ENCODE measurements around the gene ZFYVE27. TPM values are rescaled to one million over a fixed set of nuclear protein-coding genes. Genes with fewer than 3 reads are reported as not detected.

ZFYVE27 gene
- total and polyA plus RNA-seq, 9 donors = 14.4 to 30.1 (median 25.6) TPM

DNA sequence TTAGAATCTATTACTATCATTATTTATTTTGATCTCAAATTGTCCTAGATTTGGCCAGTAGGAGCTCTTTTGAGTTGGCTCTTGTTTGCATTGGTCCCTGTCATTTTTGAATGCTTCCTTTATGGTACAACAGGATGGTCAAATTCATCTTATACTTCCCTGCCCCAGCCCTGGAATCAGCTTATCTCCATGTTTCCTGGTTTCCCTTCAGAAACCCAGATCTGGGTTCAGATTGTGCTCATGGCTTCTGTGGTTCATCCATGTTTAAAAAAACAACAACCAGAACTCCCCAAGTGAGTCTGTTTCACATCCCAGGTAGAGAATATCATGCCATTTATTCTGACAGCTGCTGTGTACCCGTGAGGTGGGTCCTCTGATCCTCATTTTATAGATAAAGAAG, 10.6 kb downstream of the ZFYVE27 start:
- peaks cover 2% of the 10 kb centered on the region for H3K4me1 ChIP-seq (ENCODE audit: insufficient read depth)
- 80 to 95% (median 94%) methylated on average over 1 of the region's 1 CpG for WGBS, 3 donors
- intact Hi-C loops (cut with DNase I) = no loop called here

DNA sequence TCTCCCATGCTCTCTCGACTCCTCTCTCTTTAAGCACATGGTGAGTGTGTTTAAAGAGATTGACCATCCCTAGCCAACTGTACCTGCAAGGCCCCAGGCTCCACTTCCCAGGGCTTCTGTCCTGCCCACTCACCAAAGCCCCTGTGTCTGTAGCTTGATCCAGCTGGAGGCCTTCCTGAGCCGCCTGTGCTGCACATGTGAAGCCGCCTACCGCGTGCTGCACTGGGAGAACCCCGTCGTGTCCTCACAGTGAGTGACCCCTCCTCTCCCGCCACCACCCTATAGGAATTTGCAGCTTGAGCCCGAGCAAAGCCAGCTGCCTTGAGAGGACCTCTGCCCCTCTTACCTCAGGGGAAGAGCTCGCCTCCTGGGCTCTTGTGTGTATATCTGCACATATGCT, 11.2 kb downstream of the ZFYVE27 start:
- H3K4me1 ChIP-seq (ENCODE audit: insufficient read depth) = peaks cover 2% of the 10 kb centered on the region
- DNase-seq = no peak
- no peak overlapping the region for H3K27ac ChIP-seq
- no peaks in the 10 kb centered on the region for H3K9me3 ChIP-seq
- H3K4me3 ChIP-seq = no peak overlapping the region
- H3K36me3 ChIP-seq = no peaks in the 10 kb centered on the region
- intact Hi-C loops (cut with DNase I) = no loop called here
- TF ChIP-seq EP300 (IDR thresholded peaks at IDR 0.05) = no peak
- TF ChIP-seq POLR2A (IDR thresholded peaks at IDR 0.05) = no peak
- TF ChIP-seq, protein P1, sequence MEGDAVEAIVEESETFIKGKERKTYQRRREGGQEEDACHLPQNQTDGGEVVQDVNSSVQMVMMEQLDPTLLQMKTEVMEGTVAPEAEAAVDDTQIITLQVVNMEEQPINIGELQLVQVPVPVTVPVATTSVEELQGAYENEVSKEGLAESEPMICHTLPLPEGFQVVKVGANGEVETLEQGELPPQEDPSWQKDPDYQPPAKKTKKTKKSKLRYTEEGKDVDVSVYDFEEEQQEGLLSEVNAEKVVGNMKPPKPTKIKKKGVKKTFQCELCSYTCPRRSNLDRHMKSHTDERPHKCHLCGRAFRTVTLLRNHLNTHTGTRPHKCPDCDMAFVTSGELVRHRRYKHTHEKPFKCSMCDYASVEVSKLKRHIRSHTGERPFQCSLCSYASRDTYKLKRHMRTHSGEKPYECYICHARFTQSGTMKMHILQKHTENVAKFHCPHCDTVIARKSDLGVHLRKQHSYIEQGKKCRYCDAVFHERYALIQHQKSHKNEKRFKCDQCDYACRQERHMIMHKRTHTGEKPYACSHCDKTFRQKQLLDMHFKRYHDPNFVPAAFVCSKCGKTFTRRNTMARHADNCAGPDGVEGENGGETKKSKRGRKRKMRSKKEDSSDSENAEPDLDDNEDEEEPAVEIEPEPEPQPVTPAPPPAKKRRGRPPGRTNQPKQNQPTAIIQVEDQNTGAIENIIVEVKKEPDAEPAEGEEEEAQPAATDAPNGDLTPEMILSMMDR (IDR thresholded peaks at IDR 0.05) = no peak
- H3K27me3 ChIP-seq = no peaks in the 10 kb centered on the region
- WGBS, 3 donors = 81 to 83% (median 83%) methylated on average over 10 of the region's 10 CpGs

More for the DNA sequence above, 10.6 kb downstream of the ZFYVE27 start:
- TF ChIP-seq POLR2A (IDR thresholded peaks at IDR 0.05) = no peak
- TF ChIP-seq EP300 (IDR thresholded peaks at IDR 0.05) = no peak
- TF ChIP-seq, protein P1 (IDR thresholded peaks at IDR 0.05) = no peak
- Histone ChIP-seq H3K4me3 (no peak overlapping the region), H3K27me3 (no peaks in the 10 kb centered on the region), H3K9me3 (no peaks in the 10 kb centered on the region), H3K36me3 (no peaks in the 10 kb centered on the region), H3K27ac (no peak overlapping the region)
- no peak for DNase-seq

DNA sequence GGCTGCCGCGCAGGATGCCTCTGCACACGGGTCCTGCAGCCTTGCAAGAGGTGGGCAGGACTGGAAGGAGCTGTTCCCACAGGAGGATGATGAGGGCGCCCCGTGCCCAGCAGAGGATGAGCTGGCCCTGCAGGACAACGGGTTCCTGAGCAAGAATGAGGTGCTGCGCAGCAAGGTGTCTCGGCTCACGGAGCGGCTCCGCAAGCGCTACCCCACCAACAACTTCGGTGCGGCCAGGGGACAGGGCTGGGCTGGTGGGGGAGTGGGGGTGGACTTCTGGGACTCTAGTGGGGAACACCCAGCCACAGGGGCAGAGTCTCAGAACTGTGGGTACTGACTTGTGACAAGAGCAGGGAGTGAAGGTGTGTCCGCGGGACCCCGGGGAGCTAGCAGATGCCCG, 16.0 kb downstream of the ZFYVE27 start:
- no peak for DNase-seq
- Histone ChIP-seq H3K27ac (no peak overlapping the region), H3K4me1 (ENCODE audit: insufficient read depth) (no peaks in the 10 kb centered on the region), H3K36me3 (no peaks in the 10 kb centered on the region), H3K4me3 (no peak overlapping the region), H3K27me3 (no peaks in the 10 kb centered on the region), H3K9me3 (no peaks in the 10 kb centered on the region)
- intact Hi-C loops (cut with DNase I) = no loop called here
- TF ChIP-seq POLR2A (IDR thresholded peaks at IDR 0.05) (no peak), EP300 (IDR thresholded peaks at IDR 0.05) (no peak)
- TF ChIP-seq, protein P1 (IDR thresholded peaks at IDR 0.05) = no peak
- whole genome bisulfite sequencing, 3 donors = 92 to 94% (median 93%) methylated on average over 18 of the region's 18 CpGs

DNA sequence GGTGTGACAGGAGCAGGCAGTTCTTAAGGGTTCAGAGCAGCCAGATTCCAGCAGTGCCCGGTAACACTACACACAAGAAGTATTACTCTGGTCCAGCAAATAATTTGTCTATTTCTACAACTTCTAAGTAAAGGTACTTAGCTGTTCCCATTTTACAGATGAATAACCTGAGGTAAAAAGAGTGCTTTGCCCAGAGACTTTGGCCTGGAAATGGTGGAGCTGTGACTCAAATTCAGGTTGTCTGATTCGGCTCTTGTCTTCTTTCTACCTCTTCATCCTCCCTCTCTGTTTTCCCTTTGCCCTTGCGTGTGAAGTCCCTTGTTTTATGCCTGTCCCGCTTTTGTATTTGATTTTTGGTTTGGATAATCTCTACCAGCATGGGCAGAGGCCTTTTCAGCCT, 17.8 kb downstream of the ZFYVE27 start:
- H3K36me3 ChIP-seq = no peaks in the 10 kb centered on the region
- no peaks in the 10 kb centered on the region for H3K27me3 ChIP-seq
- no peak overlapping the region for H3K4me3 ChIP-seq
- intact Hi-C loops (cut with DNase I) = no loop called here
- H3K4me1 ChIP-seq (ENCODE audit: insufficient read depth) = no peaks in the 10 kb centered on the region
- H3K9me3 ChIP-seq = no peaks in the 10 kb centered on the region
- no peak for DNase-seq
- no peak for TF ChIP-seq EP300 (IDR thresholded peaks at IDR 0.05)
- no peak for TF ChIP-seq POLR2A (IDR thresholded peaks at IDR 0.05)
- TF ChIP-seq, protein P1 (IDR thresholded peaks at IDR 0.05) = no peak
- no peak overlapping the region for H3K27ac ChIP-seq
- WGBS, 3 donors = 48 to 87% (median 82%) methylated on average over 4 of the region's 4 CpGs

All from ovary (tissue), 9 donors.